ENCODE results near the gene EHD3. TPM values are rescaled to one million over a fixed set of nuclear protein-coding genes. Genes with fewer than 3 reads are reported as not detected.

Gene EHD3
- total RNA-seq, 4 donors from 2014 or later: 0.98 to 5.1 (median 3.2) TPM

- TF ChIP-seq CTCF (IDR thresholded peaks at IDR 0.05; ENCODE audit: low read depth): no peak
Observed at GRCh38 chr2:31240381-31241365, 6.7 kb downstream of the EHD3 start.

- TF ChIP-seq CTCF (IDR thresholded peaks at IDR 0.05; ENCODE audit: low read depth): no peak
Observed at GRCh38 chr2:31241625-31242270, 7.8 kb downstream of the EHD3 start.

- no peak for TF ChIP-seq CTCF (IDR thresholded peaks at IDR 0.05; ENCODE audit: low read depth)
Observed at GRCh38 chr2:31243053-31243452, 9.1 kb downstream of the EHD3 start.

- TF ChIP-seq CTCF (IDR thresholded peaks at IDR 0.05; ENCODE audit: low read depth): no peak
Observed at GRCh38 chr2:31244101-31244500, 10.1 kb downstream of the EHD3 start.

GRCh38 chr2:31246184-31246852, 12.4 kb downstream of the EHD3 start:
- TF ChIP-seq CTCF (IDR thresholded peaks at IDR 0.05; ENCODE audit: low read depth): no peak

DNA sequence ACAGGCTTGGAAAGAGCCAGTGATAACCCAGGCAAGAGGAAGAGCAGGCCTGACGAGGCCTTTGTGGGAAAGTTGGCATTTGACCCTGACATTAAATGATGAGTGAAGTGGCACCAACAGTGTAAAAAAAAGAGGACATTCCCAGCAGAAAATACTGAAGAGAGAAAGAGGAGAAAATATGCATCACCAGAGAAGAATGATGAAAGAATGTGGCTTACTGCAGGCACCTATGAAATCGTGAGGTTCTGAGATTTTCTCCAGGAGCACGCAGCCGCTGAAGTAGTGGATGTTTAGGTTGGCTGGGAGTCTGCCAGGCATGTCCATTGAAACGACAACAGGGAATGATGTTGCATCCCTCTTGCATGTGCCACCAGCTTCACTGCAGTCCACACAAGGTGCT, 13.8 kb downstream of the EHD3 start:
- TF ChIP-seq CTCF (IDR thresholded peaks at IDR 0.05; ENCODE audit: low read depth): no peak

GRCh38 chr2:31248139-31248538, 14.2 kb downstream of the EHD3 start:
- no peak for TF ChIP-seq CTCF (IDR thresholded peaks at IDR 0.05; ENCODE audit: low read depth)
